NCI-H2227 treated with DMSO at 0.1 percent for 48 hours (cell line): ENCODE measurements around the gene HIF1A.
"Not testable (repeated sequence)": the region's sequence is repeated elsewhere in the genome, so short reads cannot be mapped to it uniquely, and the experiment has no call there.

Source experiments
- DNase-seq: peaks from one replicate; lab custom pipeline; 2025; lab: John Stamatoyannopoulos, UW

Gene HIF1A

DNA sequence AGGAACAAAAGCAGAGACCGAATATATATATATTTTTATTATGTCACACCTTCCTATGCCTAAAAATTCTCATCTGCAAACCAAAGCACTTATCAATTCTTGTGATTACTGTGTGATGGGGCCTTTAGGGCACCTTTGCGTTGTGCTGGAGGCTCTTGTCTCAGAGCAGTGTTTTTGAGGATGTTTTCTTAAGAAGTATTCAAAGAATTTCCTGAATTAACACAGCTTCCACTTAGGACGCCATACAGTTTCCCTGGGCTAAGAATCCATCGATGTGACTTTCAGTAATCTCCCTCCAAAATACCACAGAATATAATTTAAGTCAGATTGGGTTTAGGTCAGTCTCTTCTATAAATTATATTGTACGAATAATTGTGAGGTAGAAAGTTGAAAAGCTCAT lies 22.0 kb upstream of the HIF1A start:
- no peak for DNase-seq

- no peak for DNase-seq
These were observed 20.0 kb upstream of the HIF1A start for GRCh38 chr14:61675291-61675690.

DNA sequence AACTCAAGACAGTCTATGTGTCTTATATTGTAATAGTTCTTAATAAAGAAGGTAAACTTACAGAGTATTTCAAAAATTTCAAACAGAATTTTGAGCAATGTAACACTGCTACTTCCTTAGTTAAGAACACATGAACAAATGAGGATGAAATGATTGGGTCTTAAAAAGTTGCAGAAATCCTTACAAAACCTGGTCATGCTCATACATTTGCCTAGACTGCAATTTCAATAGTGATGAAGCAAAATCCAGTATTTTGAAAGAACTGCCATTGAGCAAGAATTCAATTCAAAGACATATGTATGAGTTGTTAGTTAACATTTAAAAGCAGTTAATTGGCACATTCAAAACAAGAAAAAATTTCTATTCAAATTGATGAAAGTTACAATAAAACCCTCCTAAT lies 17.8 kb upstream of the HIF1A start:
- DNase-seq = no peak

- DNase-seq = no peak
These were observed 16.3 kb upstream of the HIF1A start for GRCh38 chr14:61678975-61679374.

- no peak for DNase-seq
These were observed 13.9 kb upstream of the HIF1A start for GRCh38 chr14:61681413-61681812.

- DNase-seq = no peak
These were observed 12.2 kb upstream of the HIF1A start for GRCh38 chr14:61683108-61683507.

DNA sequence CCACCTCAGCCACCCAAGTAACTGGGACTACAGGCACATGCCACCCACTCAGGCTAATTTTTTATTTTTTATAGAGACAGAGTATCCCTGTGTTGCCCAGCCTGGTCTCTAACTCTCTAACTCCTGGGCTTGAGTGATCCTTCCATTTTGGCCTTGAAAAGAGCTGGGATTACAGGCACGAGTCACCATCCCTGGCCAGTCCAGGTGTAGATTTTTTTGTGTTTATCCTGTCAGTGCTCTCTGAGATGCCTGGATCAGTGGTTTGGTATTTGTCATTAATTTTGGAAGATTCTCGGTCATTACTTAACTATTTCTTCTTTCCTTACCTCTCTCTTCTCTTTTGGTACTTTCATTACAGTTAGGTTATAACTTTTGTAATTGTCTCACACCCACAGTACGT lies 5.3 kb upstream of the HIF1A start:
- no peak for DNase-seq

GRCh38 chr14:61690982-61691381 lies 4.3 kb upstream of the HIF1A start:
- DNase-seq = no peak

GRCh38 chr14:61691495-61691894 lies 3.8 kb upstream of the HIF1A start:
- no peak for DNase-seq

- no peak for DNase-seq
These were observed 1.3 kb upstream of the HIF1A start for GRCh38 chr14:61694039-61694438.

DNA sequence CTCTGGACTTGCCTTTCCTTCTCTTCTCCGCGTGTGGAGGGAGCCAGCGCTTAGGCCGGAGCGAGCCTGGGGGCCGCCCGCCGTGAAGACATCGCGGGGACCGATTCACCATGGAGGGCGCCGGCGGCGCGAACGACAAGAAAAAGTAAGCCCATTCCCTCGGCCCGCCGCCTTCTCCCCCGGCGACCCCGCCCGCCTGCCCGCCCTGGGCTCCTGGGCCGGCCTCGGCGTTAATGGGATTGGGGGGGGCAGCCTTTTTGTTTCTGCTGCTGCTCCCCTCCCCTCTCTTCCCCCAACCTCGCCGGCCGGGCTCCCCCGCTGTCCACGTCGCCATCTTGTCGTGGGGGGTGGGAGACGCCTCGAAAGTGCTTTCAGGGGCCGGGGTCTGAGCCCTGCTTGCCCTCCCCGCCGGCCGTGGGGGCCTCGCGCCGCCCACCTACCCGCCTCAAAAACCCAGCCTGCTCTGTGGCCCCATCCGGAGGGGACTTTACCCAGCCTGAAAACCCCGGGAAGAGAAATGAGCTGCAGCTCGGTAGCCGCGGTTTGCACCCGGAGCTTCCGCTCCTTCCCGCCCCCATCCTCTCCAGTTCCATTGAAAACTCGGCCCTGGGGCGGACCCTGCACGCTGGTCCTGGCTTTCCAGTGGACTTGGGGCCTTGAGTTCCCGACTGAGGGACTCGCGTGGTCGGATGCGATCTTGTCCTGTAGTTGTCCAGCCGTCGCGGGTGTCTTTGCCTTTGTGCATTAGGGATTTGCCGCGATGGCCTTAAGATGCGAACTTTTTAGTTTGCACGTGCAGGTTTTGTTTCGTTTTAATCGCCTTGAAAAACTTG lies 598 bp downstream of the HIF1A start:
- peak; percentile 75 for DNase-seq

DNA sequence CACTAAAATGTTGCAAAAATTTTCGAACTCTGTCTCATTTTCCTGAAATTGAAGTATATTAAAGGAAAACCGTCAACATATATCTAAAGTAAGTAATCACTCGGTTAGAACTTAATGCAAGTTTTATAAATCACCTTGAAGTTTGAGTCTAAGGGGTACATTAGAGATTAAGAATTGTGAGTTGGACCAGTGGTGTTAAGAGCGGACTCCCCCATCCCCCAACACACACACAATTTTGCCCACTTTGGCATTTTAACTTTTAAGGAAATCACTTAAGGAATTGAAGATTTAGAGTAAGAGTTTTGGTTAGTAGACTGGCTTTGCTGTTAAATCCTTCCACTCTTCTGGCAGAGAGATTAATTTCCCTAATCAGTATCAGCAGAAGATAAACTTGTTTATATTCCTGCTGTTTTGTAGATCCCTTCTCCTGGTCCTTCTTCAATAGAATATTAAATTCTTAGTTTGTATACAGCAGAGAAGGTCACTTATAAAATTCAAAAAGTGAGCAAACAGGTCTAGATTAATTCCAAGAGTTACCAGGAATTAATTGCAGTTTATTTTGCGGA lies 1.5 kb downstream of the HIF1A start:
- no peak for DNase-seq

DNA sequence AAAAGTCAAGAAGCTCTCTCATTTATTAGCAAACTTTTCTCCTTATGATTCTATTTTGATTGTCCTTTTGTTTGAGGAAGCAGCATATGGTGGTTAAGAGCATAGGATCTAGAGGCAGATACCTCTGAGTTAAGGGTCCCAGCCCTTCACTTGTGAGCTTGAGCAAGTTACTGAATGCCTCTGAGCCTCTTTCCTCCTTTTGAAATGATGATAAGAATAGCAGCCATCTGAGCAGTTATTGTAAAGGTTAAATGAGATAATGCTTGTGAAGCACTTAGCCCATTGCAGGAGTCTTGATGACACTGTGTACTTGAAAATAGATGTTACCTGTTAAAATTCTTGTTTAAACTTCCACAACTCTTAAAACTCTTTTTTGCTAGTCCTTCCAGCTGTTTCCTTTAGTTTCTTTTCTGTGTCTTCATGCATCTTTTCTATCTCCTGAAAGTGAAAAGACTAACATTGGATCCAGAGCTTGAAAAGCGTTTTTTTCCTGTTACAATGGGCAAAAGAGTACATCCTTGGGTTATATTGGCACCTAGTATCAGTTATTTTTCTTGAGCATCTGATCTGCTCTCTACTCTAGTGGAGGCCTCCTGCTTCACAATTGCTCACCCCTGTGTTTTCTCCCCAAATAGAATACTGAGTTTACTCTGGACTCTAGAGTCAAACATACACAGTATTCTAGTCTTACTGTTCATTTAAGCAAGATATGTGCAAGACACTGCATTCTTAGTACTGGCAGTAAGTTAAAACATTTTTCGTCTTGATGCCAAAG lies 3.1 kb downstream of the HIF1A start:
- no peak for DNase-seq

DNA sequence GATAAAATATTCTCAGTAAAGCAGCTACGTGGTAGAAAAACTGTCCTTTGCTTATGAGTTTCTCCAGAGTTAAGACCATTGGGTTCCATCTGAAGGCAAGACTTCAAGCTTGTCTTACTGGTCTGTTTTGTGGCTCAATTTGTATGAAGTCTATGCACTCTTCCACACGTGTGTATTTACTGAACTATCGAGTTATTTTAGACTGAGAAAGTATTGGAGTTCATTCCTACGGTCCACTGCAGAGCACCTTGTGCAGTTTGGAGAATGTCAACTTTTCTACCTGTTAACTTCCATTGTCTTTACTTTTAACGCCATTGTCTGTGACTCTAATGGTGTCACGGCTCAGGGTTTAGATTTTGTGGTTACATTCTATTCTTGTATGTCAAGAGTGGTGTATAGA lies 3.7 kb downstream of the HIF1A start:
- no peak for DNase-seq

GRCh38 chr14:61700104-61700886 lies 5.0 kb downstream of the HIF1A start:
- no peak for DNase-seq

GRCh38 chr14:61701946-61702345 lies 6.6 kb downstream of the HIF1A start:
- no peak for DNase-seq

- DNase-seq = no peak
These were observed 8.2 kb downstream of the HIF1A start for GRCh38 chr14:61703342-61704129.

DNA sequence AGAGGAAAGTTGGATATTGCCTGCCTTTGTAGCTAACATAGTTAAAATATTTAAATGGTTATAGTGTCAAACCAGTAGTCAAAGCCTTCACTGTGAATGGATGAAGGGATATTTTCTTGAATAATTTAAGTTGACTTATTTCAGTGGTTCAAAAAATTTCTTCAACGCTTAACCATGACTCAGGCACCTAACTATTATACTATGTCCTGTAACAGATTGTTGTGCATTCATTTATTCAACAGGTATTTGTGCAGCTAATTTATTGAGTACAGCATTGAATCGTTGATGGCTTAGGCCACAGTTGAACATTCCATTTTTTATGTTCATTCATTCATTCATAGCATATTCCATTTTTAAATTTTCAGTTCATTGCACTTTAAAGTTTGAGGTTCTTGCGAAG lies 9.2 kb downstream of the HIF1A start:
- DNase-seq = no peak

DNA sequence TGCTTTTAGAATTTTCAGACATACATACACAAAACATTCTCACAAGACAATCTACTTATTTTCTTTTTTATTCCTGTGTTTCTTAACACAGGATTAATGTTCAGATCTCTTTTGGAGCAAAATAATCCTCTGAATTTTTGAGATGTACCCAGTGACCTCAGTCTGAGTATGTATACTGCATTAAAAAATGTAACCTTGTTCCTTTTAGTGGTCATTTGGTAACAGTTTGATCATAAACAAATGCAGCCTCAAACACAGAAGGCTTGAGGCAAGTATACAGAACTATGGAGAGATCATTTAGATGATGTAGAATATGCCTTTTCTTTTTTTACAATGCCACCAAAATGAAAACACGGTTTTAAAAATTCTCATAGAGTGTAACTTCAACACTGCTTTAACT lies 9.7 kb downstream of the HIF1A start:
- no peak for DNase-seq

GRCh38 chr14:61706096-61706690 lies 10.9 kb downstream of the HIF1A start:
- no peak for DNase-seq

DNA sequence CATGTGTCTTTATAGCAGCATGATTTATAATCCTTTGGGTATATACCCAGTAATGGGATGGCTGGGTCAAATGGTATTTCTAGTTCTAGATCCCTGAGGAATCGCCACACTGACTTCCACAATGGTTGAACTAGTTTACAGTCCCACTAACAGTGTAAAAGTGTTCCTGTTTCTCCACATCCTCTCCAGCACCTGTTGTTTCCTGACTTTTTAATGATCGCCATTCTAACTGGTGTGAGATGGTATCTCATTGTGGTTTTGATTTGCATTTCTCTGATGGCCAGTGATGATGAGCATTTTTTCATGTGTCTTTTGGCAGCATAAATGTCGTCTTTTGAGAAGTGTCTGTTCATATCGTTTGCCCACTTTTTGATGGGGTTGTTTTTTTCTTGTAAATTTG lies 12.5 kb downstream of the HIF1A start:
- DNase-seq = not testable (repeated sequence)
